H9 (cell line): Measurements from ENCODE around the gene ARHGEF10L. TPM values are rescaled to one million over a fixed set of nuclear protein-coding genes. Genes with fewer than 3 reads are reported as not detected.

Experiments used
- DNase-seq: peaks from one replicate; pipeline ENCODE4 v3.0.0-alpha.2; 2017
- H2AFZ ChIP-seq: one replicate; pipeline ENCODE4 v1.6.1; 2013; ENCODE audit warnings: mild to moderate bottlenecking, low read length, control low read depth, moderate library complexity
- H2AK5ac ChIP-seq: 2 replicates; pipeline ENCODE4 v1.6.1; 2013; ENCODE audit warnings: low read length, control low read depth, mixed read lengths; ENCODE audit not compliant: insufficient read length
- H2BK120ac ChIP-seq: one replicate; pipeline ENCODE4 v1.6.1; 2013; ENCODE audit warnings: low read depth, mild to moderate bottlenecking, low read length, control low read depth, inconsistent platforms; ENCODE audit not compliant: poor library complexity, severe bottlenecking
- H2BK12ac ChIP-seq: 2 replicates; pipeline ENCODE4 v1.6.1; 2013; ENCODE audit warnings: low read length, control low read depth, mixed read lengths, low read depth; ENCODE audit not compliant: insufficient read length
- H2BK15ac ChIP-seq: 2 replicates; pipeline ENCODE4 v1.6.1; 2013; ENCODE audit warnings: low read depth, low read length, control low read depth
- H2BK20ac ChIP-seq: one replicate; pipeline ENCODE4 v1.6.1; 2013; ENCODE audit warnings: low read depth, mild to moderate bottlenecking, low read length, control low read depth, inconsistent platforms; ENCODE audit not compliant: poor library complexity, severe bottlenecking
- H2BK5ac ChIP-seq: 2 replicates; pipeline ENCODE4 v1.6.1; 2013; ENCODE audit warnings: low read length, control low read depth, mixed read lengths; ENCODE audit not compliant: insufficient read length
- H3K14ac ChIP-seq: 2 replicates; pipeline ENCODE4 v1.6.1; 2013; ENCODE audit warnings: low read length, control low read depth; ENCODE audit not compliant: insufficient read depth
- H3K18ac ChIP-seq: 2 replicates; pipeline ENCODE4 v1.6.1; 2013; ENCODE audit warnings: low read depth, mild to moderate bottlenecking, mixed read lengths, low read length, control low read depth; ENCODE audit not compliant: insufficient read length
- H3K23ac ChIP-seq: 2 replicates; pipeline ENCODE4 v1.6.1; 2013; ENCODE audit warnings: low read length, control low read depth, mixed read lengths, low read depth; ENCODE audit not compliant: insufficient read length
- H3K23me2 ChIP-seq: 2 replicates; pipeline ENCODE4 v1.6.1; 2013; ENCODE audit warnings: low read depth, mild to moderate bottlenecking, mixed read lengths, low read length, control low read depth; ENCODE audit not compliant: insufficient read length, poor library complexity, severe bottlenecking
- H3K27ac ChIP-seq: 2 replicates; pipeline ENCODE4 v1.5.1; 2013; ENCODE audit warnings: low read length, control low read depth, mixed read lengths, low read depth; ENCODE audit not compliant: insufficient read length
- H3K27me3 ChIP-seq: 2 replicates; pipeline ENCODE4 v1.6.1; 2013; ENCODE audit warnings: low read length, control low read depth, inconsistent platforms; ENCODE audit not compliant: insufficient read depth
- H3K4ac ChIP-seq: 2 replicates; pipeline ENCODE4 v1.6.1; 2013; ENCODE audit warnings: low read depth, mild to moderate bottlenecking, control low read depth, inconsistent platforms, low read length, moderate library complexity
- H3K4me1 ChIP-seq: 2 replicates; pipeline ENCODE4 v1.6.1; 2013; ENCODE audit warnings: low read length, control low read depth, inconsistent platforms; ENCODE audit not compliant: insufficient read depth
- H3K4me2 ChIP-seq: 2 replicates; pipeline ENCODE4 v1.6.1; 2013; ENCODE audit warnings: low read length, control low read depth, mixed read lengths; ENCODE audit not compliant: insufficient read length, insufficient read depth
- H3K56ac ChIP-seq: 2 replicates; pipeline ENCODE4 v1.6.1; 2013; ENCODE audit warnings: low read depth, mild to moderate bottlenecking, mixed read lengths, low read length, control low read depth; ENCODE audit not compliant: insufficient read length
- H3K79me1 ChIP-seq: 2 replicates; pipeline ENCODE4 v1.6.1; 2013; ENCODE audit warnings: low read depth, mild to moderate bottlenecking, moderate library complexity, low read length, control low read depth, inconsistent platforms; ENCODE audit not compliant: insufficient read depth, poor library complexity, severe bottlenecking
- H3K79me2 ChIP-seq: 2 replicates; pipeline ENCODE4 v1.6.1; 2013; ENCODE audit warnings: low read length, control low read depth, inconsistent platforms; ENCODE audit not compliant: insufficient read depth
- H3K9ac ChIP-seq: 2 replicates; pipeline ENCODE4 v1.6.1; 2013; ENCODE audit warnings: low read length, control low read depth, mixed read lengths; ENCODE audit not compliant: insufficient read length; ENCODE audit errors: extremely low read depth
- H3K9me3 ChIP-seq: one replicate; pipeline ENCODE4 v1.6.1; 2013; ENCODE audit warnings: low read depth, low read length, inconsistent platforms; ENCODE audit not compliant: control insufficient read depth
- H3T11ph ChIP-seq: one replicate; pipeline ENCODE4 v1.6.1; 2013; ENCODE audit warnings: mild to moderate bottlenecking, low read length, control low read depth, inconsistent platforms
- H4K20me1 ChIP-seq: one replicate; pipeline ENCODE4 v1.6.1; 2013; ENCODE audit not compliant: control insufficient read depth, insufficient read length, insufficient read depth
- H4K5ac ChIP-seq: 2 replicates; pipeline ENCODE4 v1.6.1; 2013; ENCODE audit warnings: low read depth, mild to moderate bottlenecking, mixed read lengths, low read length, control low read depth; ENCODE audit not compliant: insufficient read length
- H4K8ac ChIP-seq: replicated peaks from 2 replicates; pipeline ENCODE4 v1.6.1; 2013; ENCODE audit warnings: low read length, control low read depth, mixed read lengths, low read depth; ENCODE audit not compliant: insufficient read length
- H4K91ac ChIP-seq: 2 replicates; pipeline ENCODE4 v1.6.1; 2013; ENCODE audit warnings: low read depth, mild to moderate bottlenecking, moderate library complexity, mixed read lengths, low read length, control low read depth; ENCODE audit not compliant: insufficient read length
- H3K27ac Mint-ChIP-seq, 3 experiments: 2 replicates in 2 of 3; 3 replicates in 1 of 3; pipeline ENCODE4 v1.8.0; 2020 to 2021; ENCODE audit warnings: mixed read lengths in 3 of 3, mild to moderate bottlenecking in 1 of 3, moderate library complexity in 1 of 3
- H3K27me3 Mint-ChIP-seq: 2 replicates; pipeline ENCODE4 v1.8.0; 2021; ENCODE audit warnings: low read depth, mild to moderate bottlenecking, moderate library complexity, mixed read lengths
- H3K36me3 Mint-ChIP-seq, 3 experiments: 2 replicates in 2 of 3; 3 replicates in 1 of 3; pipeline ENCODE4 v1.8.0; 2020 to 2021; ENCODE audit warnings: low read depth in 3 of 3, mixed read lengths in 3 of 3; ENCODE audit not compliant: insufficient read depth in 1 of 3
- H3K4me1 Mint-ChIP-seq, 2 experiments: 2 replicates each; pipeline ENCODE4 v1.8.0; 2020; ENCODE audit warnings: mixed read lengths in 2 of 2
- H3K4me3 Mint-ChIP-seq, 2 experiments: 2 replicates in 1 of 2; 3 replicates in 1 of 2; pipeline ENCODE4 v1.8.0; 2020 to 2021; ENCODE audit warnings: mild to moderate bottlenecking in 2 of 2, mixed read lengths in 2 of 2, moderate library complexity in 1 of 2
- H3K9me3 Mint-ChIP-seq, 2 experiments: 2 replicates in 1 of 2; 3 replicates in 1 of 2; pipeline ENCODE4 v1.8.0; 2020; ENCODE audit warnings: mild to moderate bottlenecking in 2 of 2, mixed read lengths in 2 of 2, moderate library complexity in 1 of 2
- WGBS: extraction: QIAGEN DNeasy Blood & Tissue Kit; methylation state at CpG from one replicate; pipeline ENCODE4 v1.1.7; 2013; ENCODE audit warnings: missing lambda C conversion rate, low lambda C conversion rate, mixed read lengths; ENCODE audit not compliant: insufficient read length; ENCODE audit errors: extremely low coverage; 5-methylcytosine and 5-hydroxymethylcytosine counted together
- total RNA-seq: library from RNA; stranded (reverse); gene quantifications from 2 replicates; pipeline ENCODE4 v1.2.1, GENCODE V29; 2021
- TF ChIP-seq, protein P1 (sequence below): fragments of 200-600 bp; sonication (generic); conservative IDR thresholded peaks from 3 replicates; pipeline ENCODE4 v1.8.0; 2021; ENCODE audit warnings: antibody characterized with exemption, mild to moderate bottlenecking

Gene ARHGEF10L
- total RNA-seq, 1 experiment from 2014 or later = 20.2 TPM

DNA sequence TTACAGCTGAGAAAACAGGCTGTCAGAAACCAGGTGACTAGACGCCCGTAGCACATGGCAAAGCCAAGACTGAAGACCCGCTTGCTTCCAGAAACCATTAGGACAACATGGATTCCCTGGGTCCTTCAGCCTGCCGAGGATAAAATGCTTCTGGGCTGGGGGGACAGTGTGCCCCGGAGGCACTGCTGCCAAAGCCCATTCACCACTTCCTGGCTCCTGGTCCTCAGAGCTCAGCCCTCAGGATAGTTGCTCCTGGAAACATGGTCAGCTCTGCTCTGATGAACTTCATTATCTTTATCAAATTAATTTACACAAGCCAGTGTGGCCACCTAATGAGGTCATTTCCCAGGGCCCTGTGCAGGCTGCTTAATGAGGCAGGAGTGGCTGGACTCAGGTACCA is 174.5 kb downstream of the ARHGEF10L start:
- Histone ChIP-seq H4K20me1 (no peaks in the 10 kb centered on the region), H3K27ac (no peak overlapping the region), H3T11ph (no peak overlapping the region), H4K8ac (no peak overlapping the region), H2BK15ac (no peak overlapping the region), H3K27me3 (no peaks in the 10 kb centered on the region), H3K4me2 (no peak overlapping the region), H3K18ac (no peak overlapping the region), H2AFZ (no peak overlapping the region), H4K5ac (no peak overlapping the region), H3K56ac (no peak overlapping the region), H3K23me2 (no peaks in the 10 kb centered on the region), H3K14ac (no peak overlapping the region), H2BK12ac (no peak overlapping the region), H3K79me2 (no peaks in the 10 kb centered on the region), H3K9me3 (peaks cover 8% of the 10 kb centered on the region), H4K91ac (no peak overlapping the region), H2BK5ac (no peak overlapping the region), H3K79me1 (no peaks in the 10 kb centered on the region), H3K4me1 (no peaks in the 10 kb centered on the region), H3K4ac (no peak overlapping the region), H3K9ac (no peak overlapping the region), H2BK20ac (no peak overlapping the region), H2BK120ac (no peak overlapping the region), H2AK5ac (no peak overlapping the region), H3K23ac (no peak overlapping the region)
- no CpG with 5 or more reads among the region's 5 CpGs for WGBS
- H3K4me1 Mint-ChIP-seq = peaks cover 0 to 8% of the 10 kb centered on the region in 2 experiments; a peak in 3 of 4 replicates
- no peak for DNase-seq
- peaks cover 18 to 20% of the 10 kb centered on the region in 2 experiments for H3K9me3 Mint-ChIP-seq
- H3K4me3 Mint-ChIP-seq = no peak overlapping the region
- no peak overlapping the region for H3K27ac Mint-ChIP-seq
- TF ChIP-seq, protein P1, sequence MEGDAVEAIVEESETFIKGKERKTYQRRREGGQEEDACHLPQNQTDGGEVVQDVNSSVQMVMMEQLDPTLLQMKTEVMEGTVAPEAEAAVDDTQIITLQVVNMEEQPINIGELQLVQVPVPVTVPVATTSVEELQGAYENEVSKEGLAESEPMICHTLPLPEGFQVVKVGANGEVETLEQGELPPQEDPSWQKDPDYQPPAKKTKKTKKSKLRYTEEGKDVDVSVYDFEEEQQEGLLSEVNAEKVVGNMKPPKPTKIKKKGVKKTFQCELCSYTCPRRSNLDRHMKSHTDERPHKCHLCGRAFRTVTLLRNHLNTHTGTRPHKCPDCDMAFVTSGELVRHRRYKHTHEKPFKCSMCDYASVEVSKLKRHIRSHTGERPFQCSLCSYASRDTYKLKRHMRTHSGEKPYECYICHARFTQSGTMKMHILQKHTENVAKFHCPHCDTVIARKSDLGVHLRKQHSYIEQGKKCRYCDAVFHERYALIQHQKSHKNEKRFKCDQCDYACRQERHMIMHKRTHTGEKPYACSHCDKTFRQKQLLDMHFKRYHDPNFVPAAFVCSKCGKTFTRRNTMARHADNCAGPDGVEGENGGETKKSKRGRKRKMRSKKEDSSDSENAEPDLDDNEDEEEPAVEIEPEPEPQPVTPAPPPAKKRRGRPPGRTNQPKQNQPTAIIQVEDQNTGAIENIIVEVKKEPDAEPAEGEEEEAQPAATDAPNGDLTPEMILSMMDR = no peak
- H3K36me3 Mint-ChIP-seq = peaks cover 6 to 15% (median 10%) of the 10 kb centered on the region in 3 experiments; a peak in 6 of 7 replicates
- peaks cover 7% of the 10 kb centered on the region for H3K27me3 Mint-ChIP-seq
